HG03045 (cell line): ENCODE results near the gene RASAL2.

Source experiments
- ATAC-seq: cut with Tn5 transposase; IDR thresholded peaks from one replicate; pipeline ENCODE4 v1.9.1; 2021; ENCODE audit warnings: mild to moderate bottlenecking, moderate library complexity; ENCODE audit not compliant: unreplicated experiment

Gene RASAL2

GRCh38 chr1:178093951-178094738 lies at the start of gene RASAL2:
Gene RASAL2, plus strand, starts transcription at chr1:178094104. Its CDS starts 389 bp downstream, at chr1:178094493.
- ATAC-seq: peak; percentile 60

GRCh38 chr1:178046591-178047270 lies 47.2 kb upstream of the RASAL2 start:
- no peak for ATAC-seq

GRCh38 chr1:178047403-178048093 lies 46.4 kb upstream of the RASAL2 start:
- ATAC-seq: no peak

- no peak for ATAC-seq
Measured at GRCh38 chr1:178048426-178048825, 45.5 kb upstream of the RASAL2 start.

- no peak for ATAC-seq
Measured at GRCh38 chr1:178048883-178049282, 45.0 kb upstream of the RASAL2 start.

GRCh38 chr1:178050084-178050483 lies 43.8 kb upstream of the RASAL2 start:
- ATAC-seq: no peak

GRCh38 chr1:178051071-178051470 lies 42.8 kb upstream of the RASAL2 start:
- ATAC-seq: no peak

- no peak for ATAC-seq
Measured at GRCh38 chr1:178052650-178053461, 41.0 kb upstream of the RASAL2 start.

GRCh38 chr1:178055093-178055492 lies 38.8 kb upstream of the RASAL2 start:
- no peak for ATAC-seq

GRCh38 chr1:178055779-178056471 lies 38.0 kb upstream of the RASAL2 start:
- peak; percentile 91 for ATAC-seq

GRCh38 chr1:178057141-178057765 lies 36.7 kb upstream of the RASAL2 start:
- ATAC-seq: no peak

- no peak for ATAC-seq
Measured at GRCh38 chr1:178057912-178058534, 35.9 kb upstream of the RASAL2 start.

- no peak for ATAC-seq
Measured at GRCh38 chr1:178060789-178061556, 32.9 kb upstream of the RASAL2 start.

GRCh38 chr1:178061620-178062019 lies 32.3 kb upstream of the RASAL2 start:
- no peak for ATAC-seq

- ATAC-seq: no peak
Measured at GRCh38 chr1:178064191-178064821, 29.6 kb upstream of the RASAL2 start.

GRCh38 chr1:178065250-178065649 lies 28.7 kb upstream of the RASAL2 start:
- ATAC-seq: no peak

- peak; percentile 4 for ATAC-seq
Measured at GRCh38 chr1:178066296-178066907, 27.5 kb upstream of the RASAL2 start.
